G401 (cell line): ENCODE measurements around the gene SPHKAP. TPM values are rescaled to one million over a fixed set of nuclear protein-coding genes. Genes with fewer than 3 reads are reported as not detected.

Experiments used
- DNase-seq: peaks from one replicate; pipeline ENCODE4 v3.0.0-alpha.2; 2015; ENCODE audit warnings: low spot score
- in situ Hi-C: cut with HindIII; loops from 2 replicates; pipeline ENCODE4 v1.10.0; 2016; ENCODE audit warnings: low sequenced_read_pairs, mixed read lengths
- total RNA-seq: library from RNA; depleted of rRNA; stranded (reverse); fragments of >200 nt; shearing (Covaris generic); gene quantifications from 2 replicates; pipeline ENCODE4 v1.2.3, GENCODE V29; 2014

SPHKAP gene
- total RNA-seq, 1 experiment from 2014 or later, result not detected

DNA sequence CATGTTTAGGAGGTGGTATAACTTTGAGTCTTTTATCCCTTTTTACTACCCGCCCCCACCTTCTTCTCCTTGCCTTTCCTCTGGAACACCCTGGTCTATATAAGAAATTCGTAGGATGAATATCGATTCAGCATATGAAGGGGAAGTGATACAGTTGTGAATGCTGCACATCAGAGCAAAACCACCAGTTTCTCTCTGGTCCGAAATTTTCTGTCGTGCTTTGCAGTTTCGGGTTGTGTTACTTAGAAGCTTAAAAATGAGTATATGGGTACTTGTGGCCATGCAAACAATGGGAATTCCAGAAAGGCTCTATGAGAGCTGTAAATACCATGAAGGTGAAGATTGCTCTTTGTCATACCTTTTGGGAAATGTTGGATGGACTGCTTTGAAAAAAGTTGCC lies 249.5 kb downstream of the SPHKAP start:
- in situ Hi-C loops, result no loop called here
- DNase-seq, result no peak
